Gastrocnemius medialis (tissue), 4 donors: ENCODE data around the gene UBE2G2. TPM values are rescaled to one million over a fixed set of nuclear protein-coding genes. Genes with fewer than 3 reads are reported as not detected.

Experiments
- ATAC-seq, 2 donors: fragments of 150-250 bp; one replicate each; pipeline ENCODE4 v1.9.1; 2016
- DNase-seq, 2 donors: peaks; one replicate each; pipeline ENCODE4 v3.0.0-alpha.2; 2019
- H3K27ac ChIP-seq, 4 donors: fragments of 200-600 bp; sonication (generic); 1 replicate in 1 of 4; 2 replicates in 3 of 4; pipeline ENCODE4 v1.5.1; 2016 to 2018; ENCODE audit warnings: mild to moderate bottlenecking in 2 of 4, moderate library complexity in 1 of 4
- H3K27me3 ChIP-seq, 3 donors: fragments of 200-600 bp; sonication (generic) in 2 of 3; 1 replicate in 1 of 3; 2 replicates in 2 of 3; pipeline versions ENCODE4 v1.5.1 to v1.6.0; 2016 to 2019; ENCODE audit warnings: mild to moderate bottlenecking in 1 of 3, moderate library complexity in 1 of 3
- H3K36me3 ChIP-seq, 2 donors: fragments of 200-600 bp; sonication (generic) in 1 of 2; one replicate each; pipeline ENCODE4 v1.5.1; 2017 to 2018
- H3K4me1 ChIP-seq, 2 donors: fragments of 200-600 bp; sonication (generic) in 1 of 2; one replicate each; pipeline ENCODE4 v1.5.1; 2016 to 2017; ENCODE audit warnings: mild to moderate bottlenecking in 2 of 2
- H3K4me3 ChIP-seq, 4 donors: fragments of 200-600 bp; sonication (generic) in 3 of 4; 1 replicate in 1 of 4; 2 replicates in 3 of 4; pipeline ENCODE4 v1.5.1; 2016 to 2019; ENCODE audit warnings: mild to moderate bottlenecking in 2 of 4
- H3K9me3 ChIP-seq, 3 donors: fragments of 200-600 bp; sonication (generic) in 2 of 3; 1 replicate in 1 of 3; 2 replicates in 2 of 3; pipeline ENCODE4 v1.5.1; 2016 to 2019
- POLR2A ChIP-seq, 2 donors: fragments of 450-650 bp; IDR thresholded peaks; one replicate each; pipeline ENCODE4 v1.6.1; 2017; ENCODE audit warnings: antibody characterized with exemption in 2 of 2, mild to moderate bottlenecking in 2 of 2, moderate library complexity in 2 of 2
- in situ Hi-C, 4 donors: fragments of 200-750 bp; cut with MboI; loops; one replicate each; pipeline versions ENCODE4 v1.15.0 to v1.8.0; 2017; ENCODE audit warnings: low sequenced_read_pairs in 4 of 4
- intact Hi-C: fragments of 100-400 bp; cut with DNase I; formaldehyde crosslinking; loops from one replicate; pipeline ENCODE4 v1.15.1; 2023; ENCODE audit warnings: low total_unique reads
- total RNA-seq, 4 donors: library from RNA; depleted of rRNA; stranded (reverse); fragments of >200 nt; gene quantifications; one replicate each; pipeline versions ENCODE4 v1.1.0 to v1.2.3, GENCODE V29; 2016
- TF ChIP-seq, protein P1 (sequence below), 5 experiments: fragments of 450-650 bp in 3 of 5; fragments of 200-600 bp in 2 of 5; sonication (generic) in 2 of 5; IDR thresholded peaks in 4 of 5; conservative IDR thresholded peaks in 1 of 5; 1 replicate in 4 of 5; 2 replicates in 1 of 5; pipeline ENCODE4 v1.5.1; 2016 to 2019; ENCODE audit warnings: antibody characterized with exemption in 5 of 5, mild to moderate bottlenecking in 3 of 5, moderate library complexity in 3 of 5

The UBE2G2 gene
- total RNA-seq, 4 donors from 2014 or later, result 64.2 to 83.8 (median 73.3) TPM

DNA sequence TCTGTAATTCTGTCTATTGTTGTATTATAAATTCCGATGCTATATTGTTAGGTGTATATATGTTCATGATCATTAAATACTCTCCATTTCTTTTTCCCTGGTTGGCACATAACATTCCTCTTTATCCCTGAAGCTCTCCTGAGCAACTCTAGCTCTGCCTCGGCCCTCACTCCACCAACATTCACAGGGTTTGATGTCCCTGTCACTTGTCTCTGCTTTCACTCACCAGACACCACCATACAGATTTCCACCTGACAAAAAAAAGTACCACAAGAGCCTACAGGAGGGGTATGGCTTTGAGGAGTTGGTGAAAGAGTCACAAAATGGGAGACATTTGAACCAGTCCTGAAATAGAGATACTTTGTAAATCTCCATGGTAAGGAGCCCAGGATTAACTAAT is 81.5 kb downstream of the UBE2G2 start:
- ATAC-seq, result no peak
- peaks cover 47 to 55% (median 54%) of the 10 kb centered on the region in 3 donors for H3K27me3 ChIP-seq
- no peaks in the 10 kb centered on the region for H3K9me3 ChIP-seq
- TF ChIP-seq POLR2A (IDR thresholded peaks at IDR 0.05), result no peak
- TF ChIP-seq, protein P1, sequence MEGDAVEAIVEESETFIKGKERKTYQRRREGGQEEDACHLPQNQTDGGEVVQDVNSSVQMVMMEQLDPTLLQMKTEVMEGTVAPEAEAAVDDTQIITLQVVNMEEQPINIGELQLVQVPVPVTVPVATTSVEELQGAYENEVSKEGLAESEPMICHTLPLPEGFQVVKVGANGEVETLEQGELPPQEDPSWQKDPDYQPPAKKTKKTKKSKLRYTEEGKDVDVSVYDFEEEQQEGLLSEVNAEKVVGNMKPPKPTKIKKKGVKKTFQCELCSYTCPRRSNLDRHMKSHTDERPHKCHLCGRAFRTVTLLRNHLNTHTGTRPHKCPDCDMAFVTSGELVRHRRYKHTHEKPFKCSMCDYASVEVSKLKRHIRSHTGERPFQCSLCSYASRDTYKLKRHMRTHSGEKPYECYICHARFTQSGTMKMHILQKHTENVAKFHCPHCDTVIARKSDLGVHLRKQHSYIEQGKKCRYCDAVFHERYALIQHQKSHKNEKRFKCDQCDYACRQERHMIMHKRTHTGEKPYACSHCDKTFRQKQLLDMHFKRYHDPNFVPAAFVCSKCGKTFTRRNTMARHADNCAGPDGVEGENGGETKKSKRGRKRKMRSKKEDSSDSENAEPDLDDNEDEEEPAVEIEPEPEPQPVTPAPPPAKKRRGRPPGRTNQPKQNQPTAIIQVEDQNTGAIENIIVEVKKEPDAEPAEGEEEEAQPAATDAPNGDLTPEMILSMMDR (IDR thresholded peaks at IDR 0.05 in 4 of 5, conservative IDR thresholded peaks at IDR 0.05 in 1 of 5), result no peak
- no peak overlapping the region for H3K27ac ChIP-seq
- intact Hi-C loops, result no loop called here
- in situ Hi-C loops, result no loop called here
- no peaks in the 10 kb centered on the region for H3K36me3 ChIP-seq
- no peaks in the 10 kb centered on the region for H3K4me1 ChIP-seq
- no peak overlapping the region for H3K4me3 ChIP-seq
- DNase-seq, result no peak

Other genes starting within 250 kb of the UBE2G2 start
- gene KRTAP10-3, start 243.0 kb downstream of the UBE2G2 start, total RNA-seq, result not detected
- not detected for gene KRTAP10-4, start 228.1 kb downstream of the UBE2G2 start, total RNA-seq
- gene KRTAP10-5, start 221.2 kb downstream of the UBE2G2 start, total RNA-seq, result not detected
- gene KRTAP10-6, start 209.3 kb downstream of the UBE2G2 start, total RNA-seq, result not detected
- not detected for gene KRTAP10-7, start 201.2 kb downstream of the UBE2G2 start, total RNA-seq
- not detected for gene KRTAP10-8, start 189.7 kb downstream of the UBE2G2 start, total RNA-seq
- not detected for gene KRTAP10-9, start 174.7 kb downstream of the UBE2G2 start, total RNA-seq
- gene KRTAP10-10, start 164.5 kb downstream of the UBE2G2 start, total RNA-seq, result not detected
- not detected for gene KRTAP10-11, start 155.4 kb downstream of the UBE2G2 start, total RNA-seq
- not detected for gene KRTAP12-4, start 147.2 kb downstream of the UBE2G2 start, total RNA-seq
- gene KRTAP12-3, start 143.9 kb downstream of the UBE2G2 start, total RNA-seq, result not detected
- not detected for gene KRTAP12-2, start 134.9 kb downstream of the UBE2G2 start, total RNA-seq
- gene KRTAP12-1, start 119.7 kb downstream of the UBE2G2 start, total RNA-seq, result not detected
- not detected for gene KRTAP10-12, start 104.6 kb downstream of the UBE2G2 start, total RNA-seq
- gene TSPEAR, start 90.2 kb downstream of the UBE2G2 start, total RNA-seq, result not detected
- gene SUMO3, start 16.2 kb upstream of the UBE2G2 start, total RNA-seq, result 10 to 100 TPM; 49.0 to 85.9 (median 63.7) TPM
- gene PTTG1IP, start 71.9 kb upstream of the UBE2G2 start, total RNA-seq, result 100 to 1,000 TPM; 116 to 217 (median 127) TPM
- 10 to 100 TPM; 10.9 to 41.7 (median 27.4) TPM for gene ITGB2, start 119.1 kb upstream of the UBE2G2 start, total RNA-seq
- 10 to 100 TPM; 23.7 to 37.6 (median 25.8) TPM for gene SLX9, start 138.2 kb upstream of the UBE2G2 start, total RNA-seq